Motor neuron (in vitro differentiated cells): ENCODE measurements around the gene FILIP1. TPM values are rescaled to one million over a fixed set of nuclear protein-coding genes. Genes with fewer than 3 reads are reported as not detected.

Experiments
- ATAC-seq, 8 experiments: fragments of 200-7000 bp; cut with Tn5 transposase; replicated peaks in 6 of 8; 2 replicates each; pipeline ENCODE4 v1.8.0; 2021; ENCODE audit warnings: mild to moderate bottlenecking in 8 of 8, moderate library complexity in 8 of 8
- H3K27ac ChIP-seq, 2 donors: fragments of 250-450 bp; sonication (Bioruptor Pico); 2 replicates each; pipeline ENCODE4 v1.9.0; 2021; ENCODE audit warnings: antibody characterized with exemption in 2 of 2, mild to moderate bottlenecking in 2 of 2, moderate library complexity in 1 of 2
- H3K4me1 ChIP-seq, 2 donors: fragments of 250-450 bp; sonication (Bioruptor Pico); replicated peaks in 1 of 2; 2 replicates each; pipeline ENCODE4 v1.6.1; 2021; ENCODE audit warnings: antibody characterized with exemption in 2 of 2, mild to moderate bottlenecking in 2 of 2, moderate library complexity in 1 of 2
- H3K4me3 ChIP-seq, 5 donors: fragments of 250-450 bp; sonication (Bioruptor Pico); 2 replicates each; pipeline ENCODE4 v1.9.0; 2021; ENCODE audit warnings: antibody characterized with exemption in 5 of 5, mild to moderate bottlenecking in 5 of 5, moderate library complexity in 4 of 5
- WGBS, 10 experiments: fragments of 450-650 bp; shearing (Covaris generic); methylation state at CpG; one replicate each; pipeline ENCODE4 v1.0.0; 2022; 5-methylcytosine and 5-hydroxymethylcytosine counted together
- in situ Hi-C, 9 experiments: fragments of 400-800 bp; cut with MboI; loops; one replicate each; pipeline ENCODE4 v1.15.0; 2021; ENCODE audit warnings: low sequenced_read_pairs in 9 of 9, low pct_unique_long_range_greater_than_20kb in 2 of 9; ENCODE audit not compliant: unreplicated experiment in 9 of 9
- total RNA-seq, 8 experiments: library from RNA; unstranded; fragments of 300-600 nt; gene quantifications; 2 replicates each; pipeline versions ENCODE4 v1.2.3 to v1.2.4, GENCODE V29; 2022

Gene FILIP1
- total RNA-seq, 8 experiments from 2014 or later: 0.27 to 10.8 (median 4.3) TPM

- H3K4me1 ChIP-seq: no peaks in the 10 kb centered on the region
- WGBS, 10 experiments: 0 to 100% (median 24%) methylated on average over 1 to 2 of the region's 2 CpGs; no CpG with 5 or more reads in 4 of the 10 experiments
- in situ Hi-C loops: loop anchor here in 3 of 9 experiments (25.0 kb wide), 2 partner anchors 204 to 229 kb away; partner anchors contain the start of gene TMEM30A (in 1 of the 3)
- no peak for ATAC-seq
- H3K4me3 ChIP-seq: no peak overlapping the region
- no peak overlapping the region for H3K27ac ChIP-seq
Measured at GRCh38 chr6:75516757-75517156, 23.2 kb upstream of the FILIP1 start.

DNA sequence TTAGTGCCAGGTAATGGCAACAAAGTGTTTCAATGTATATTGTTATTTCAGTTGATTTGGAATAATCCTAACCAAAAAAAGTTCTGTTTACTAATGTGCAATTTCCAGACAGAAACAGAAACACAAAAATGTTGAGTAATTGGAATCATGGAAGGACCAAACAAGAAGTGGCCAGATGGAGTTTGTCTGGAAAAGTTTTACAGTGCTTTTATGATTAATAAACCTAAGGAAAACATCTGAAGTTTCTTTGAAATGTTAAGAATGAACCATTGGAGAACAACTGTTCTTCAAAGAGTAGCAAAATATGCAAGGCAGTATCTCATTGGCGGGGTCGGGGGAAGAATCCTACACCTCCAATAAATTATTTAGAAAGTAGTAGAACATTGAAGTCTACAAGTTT, 19.0 kb upstream of the FILIP1 start:
- no peak overlapping the region for H3K27ac ChIP-seq
- no peaks in the 10 kb centered on the region for H3K4me1 ChIP-seq
- WGBS, 10 experiments: 20 to 100% (median 96%) methylated on average over 1 to 2 of the region's 2 CpGs; no CpG with 5 or more reads in 1 of the 10 experiments
- no peak for ATAC-seq
- no peak overlapping the region for H3K4me3 ChIP-seq
- in situ Hi-C loops: loop anchor here in 3 of 9 experiments (25.0 kb wide), 2 partner anchors 200 to 225 kb away; partner anchors contain the start of gene TMEM30A (in 1 of the 3)

DNA sequence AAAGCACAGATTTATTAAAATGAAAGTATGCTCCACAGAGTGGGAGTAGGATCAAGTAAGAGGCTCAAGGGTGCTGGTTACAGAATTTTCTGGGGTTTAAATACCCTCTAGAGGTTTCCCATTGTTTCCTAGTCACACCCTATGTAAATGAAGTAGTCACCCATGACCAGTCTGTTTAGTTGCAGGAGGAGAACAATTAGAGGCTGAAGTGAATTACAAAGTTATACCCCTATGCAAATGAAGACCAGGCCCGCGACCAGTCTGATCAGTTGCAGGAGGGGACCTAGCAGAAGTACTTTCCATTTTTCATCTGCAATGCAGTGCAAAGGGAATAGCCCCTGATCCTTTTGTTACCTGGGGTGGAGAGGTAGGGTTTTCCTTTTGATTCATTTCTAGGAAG, 11.8 kb upstream of the FILIP1 start:
- WGBS, 10 experiments: 0 to 83% (median 52%) methylated on average over 2 of the region's 2 CpGs; no CpG with 5 or more reads in 5 of the 10 experiments
- peaks cover 0 to 4% of the 10 kb centered on the region in 2 donors for H3K4me1 ChIP-seq
- H3K27ac ChIP-seq: no peak overlapping the region
- in situ Hi-C loops: loop anchor here in 3 of 9 experiments (25.0 kb wide), 2 partner anchors 193 to 218 kb away; partner anchors contain the start of gene TMEM30A (in 1 of the 3)
- no peak overlapping the region for H3K4me3 ChIP-seq
- peak in 6 of 8 experiments; percentile 31 to 83 (median 62) for ATAC-seq

GRCh38 chr6:75504465-75505222, 11.0 kb upstream of the FILIP1 start:
- in situ Hi-C loops: loop anchor here in 3 of 9 experiments (25.0 kb wide), 2 partner anchors 192 to 217 kb away; partner anchors contain the start of gene TMEM30A (in 1 of the 3)

GRCh38 chr6:75503291-75503690, 9.7 kb upstream of the FILIP1 start:
- ATAC-seq: no peak
- H3K4me3 ChIP-seq: no peak overlapping the region
- H3K4me1 ChIP-seq: peaks cover 0 to 4% of the 10 kb centered on the region in 2 donors
- 57 to 100% (median 85%) methylated on average over 1 to 2 of the region's 2 CpGs; no CpG with 5 or more reads in 1 of the 10 experiments for WGBS, 10 experiments
- in situ Hi-C loops: loop anchor here in 3 of 9 experiments (25.0 kb wide), 2 partner anchors 191 to 216 kb away; partner anchors contain the start of gene TMEM30A (in 1 of the 3)
- no peak overlapping the region for H3K27ac ChIP-seq

More at GRCh38 chr6:75504465-75505222, 11.0 kb upstream of the FILIP1 start:
- peaks cover 0 to 4% of the 10 kb centered on the region in 2 donors for H3K4me1 ChIP-seq
- no peak overlapping the region for H3K27ac ChIP-seq
- peak in 6 of 8 experiments; percentile 46 to 83 (median 59) for ATAC-seq
- WGBS, 10 experiments: 19 to 91% (median 65%) methylated on average over 3 to 4 of the region's 4 CpGs
- H3K4me3 ChIP-seq: no peak overlapping the region

GRCh38 chr6:75502884-75503283, 9.3 kb upstream of the FILIP1 start:
- ATAC-seq: no peak
- WGBS, 10 experiments: 31 to 100% (median 87%) methylated on average over 1 to 3 of the region's 3 CpGs
- Histone ChIP-seq H3K4me1 (peaks cover 0 to 4% of the 10 kb centered on the region in 2 donors), H3K4me3 (no peak overlapping the region), H3K27ac (no peak overlapping the region)
- in situ Hi-C loops: loop anchor here in 3 of 9 experiments (25.0 kb wide), 2 partner anchors 191 to 216 kb away; partner anchors contain the start of gene TMEM30A (in 1 of the 3)

DNA sequence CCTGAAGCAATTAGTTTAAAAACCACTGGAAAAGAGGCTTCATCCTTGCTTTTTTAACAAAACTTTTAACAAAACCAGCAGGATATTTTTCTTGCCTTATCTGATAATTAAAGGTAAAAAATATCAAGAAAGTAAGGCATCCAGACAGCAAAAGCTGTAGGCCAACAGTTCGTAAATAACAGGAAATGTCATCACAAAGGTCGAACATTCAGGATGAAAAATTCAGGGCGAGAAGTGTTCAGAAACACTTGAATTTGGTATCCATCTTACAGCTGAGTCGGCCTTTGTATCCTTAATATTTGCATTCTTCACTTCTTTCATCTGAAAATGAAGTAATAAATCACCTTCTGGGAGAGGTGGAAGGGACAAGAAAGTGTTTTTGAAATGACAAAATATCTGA, 8.2 kb upstream of the FILIP1 start:
- no peak for ATAC-seq
- in situ Hi-C loops: loop anchor here in 3 of 9 experiments (25.0 kb wide), 2 partner anchors 189 to 214 kb away; partner anchors contain the start of gene TMEM30A (in 1 of the 3)
- no peak overlapping the region for H3K27ac ChIP-seq
- WGBS, 10 experiments: 58 to 93% (median 74%) methylated on average over 2 to 4 of the region's 4 CpGs; no CpG with 5 or more reads in 1 of the 10 experiments
- peaks cover 0 to 4% of the 10 kb centered on the region in 2 donors for H3K4me1 ChIP-seq
- H3K4me3 ChIP-seq: no peak overlapping the region

GRCh38 chr6:75499640-75500039, 6.0 kb upstream of the FILIP1 start:
- H3K4me3 ChIP-seq: no peak overlapping the region
- H3K4me1 ChIP-seq: peaks cover 0 to 7% of the 10 kb centered on the region in 2 donors
- WGBS, 10 experiments: 47 to 100% (median 93%) methylated on average over 2 to 4 of the region's 4 CpGs; no CpG with 5 or more reads in 1 of the 10 experiments
- H3K27ac ChIP-seq: no peak overlapping the region
- no peak for ATAC-seq
- in situ Hi-C loops: loop anchor here in 3 of 9 experiments (25.0 kb wide), 2 partner anchors 187 to 212 kb away; partner anchors contain the start of gene TMEM30A (in 1 of the 3)

DNA sequence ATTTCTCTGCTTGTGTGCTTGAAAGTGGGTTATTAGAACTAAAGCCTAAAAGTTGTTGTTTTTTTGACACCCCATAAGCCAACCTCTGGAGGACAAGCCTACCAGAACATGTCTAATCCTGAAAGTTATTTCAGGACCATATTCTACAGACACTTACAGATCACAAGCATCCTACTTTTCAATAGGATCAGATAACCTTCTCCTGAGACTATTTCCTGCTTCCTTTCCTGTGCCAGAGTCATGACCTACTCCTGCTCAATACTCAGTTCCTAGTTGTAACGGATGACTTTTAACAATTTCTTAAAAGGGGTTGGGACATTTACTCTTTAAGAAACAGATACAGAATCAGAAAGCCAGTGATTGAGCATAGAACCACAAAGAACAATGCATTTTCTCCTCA, 5.3 kb upstream of the FILIP1 start:
- Histone ChIP-seq H3K4me1 (peaks cover 0 to 7% of the 10 kb centered on the region in 2 donors), H3K4me3 (no peak overlapping the region), H3K27ac (no peak overlapping the region)
- no peak for ATAC-seq
- 100% methylated on average over 1 of the region's 1 CpG; no CpG with 5 or more reads in 6 of the 10 experiments for WGBS, 10 experiments
- in situ Hi-C loops: no loop called here

- no peak overlapping the region for H3K27ac ChIP-seq
- peaks cover 0 to 7% of the 10 kb centered on the region in 2 donors for H3K4me1 ChIP-seq
- WGBS, 10 experiments: 37 to 100% (median 91%) methylated on average over 2 to 3 of the region's 3 CpGs
- in situ Hi-C loops: no loop called here
- no peak for ATAC-seq
- H3K4me3 ChIP-seq: no peak overlapping the region
Measured at GRCh38 chr6:75497994-75498393, 4.4 kb upstream of the FILIP1 start.

DNA sequence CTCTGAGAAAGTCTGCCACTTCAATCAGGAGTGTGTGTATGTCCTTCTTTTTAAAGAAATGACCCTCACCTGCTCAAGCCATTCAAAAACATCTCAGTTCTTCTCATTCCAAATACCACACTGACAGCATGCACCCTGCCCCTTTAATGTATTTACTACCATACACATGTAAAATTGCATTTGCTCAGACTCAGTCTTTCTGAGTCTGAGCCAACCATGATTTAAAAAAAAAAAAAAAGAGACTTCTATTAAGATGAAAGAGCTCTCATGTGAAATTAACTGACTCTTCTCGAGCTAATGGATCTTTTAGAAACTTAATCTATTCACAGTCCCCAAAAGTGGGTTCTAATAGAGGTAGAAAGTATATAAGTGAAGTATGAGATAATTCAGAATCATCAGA, 1.4 kb upstream of the FILIP1 start:
- Histone ChIP-seq H3K4me3 (no peak overlapping the region), H3K4me1 (peaks cover 0 to 3% of the 10 kb centered on the region in 2 donors), H3K27ac (no peak overlapping the region)
- in situ Hi-C loops: no loop called here
- peak in 1 of 8 experiments; percentile 12 for ATAC-seq
- WGBS, 10 experiments: 33 to 92% (median 78%) methylated on average over 1 of the region's 1 CpG; no CpG with 5 or more reads in 3 of the 10 experiments

DNA sequence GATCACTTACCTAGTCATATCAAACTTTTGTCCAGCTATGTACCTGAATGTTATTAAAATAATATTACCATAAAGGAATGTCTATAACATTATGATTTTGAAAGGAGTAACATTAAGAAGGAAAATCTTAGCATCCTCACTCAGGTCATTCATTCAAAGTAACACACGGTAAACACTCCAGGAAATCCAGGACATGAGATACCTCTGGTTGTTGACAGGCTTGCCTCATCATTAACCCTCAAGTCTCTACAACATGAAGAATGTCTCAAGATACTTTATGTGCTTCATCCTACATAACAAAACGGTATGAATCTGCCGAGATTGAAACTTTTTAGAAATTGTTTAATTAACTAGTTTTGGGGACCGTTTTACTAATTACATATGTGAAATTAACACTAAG, 690 bp upstream of the FILIP1 start:
- Histone ChIP-seq H3K4me3 (no peak overlapping the region), H3K27ac (no peak overlapping the region), H3K4me1 (peaks cover 0 to 3% of the 10 kb centered on the region in 2 donors)
- in situ Hi-C loops: no loop called here
- WGBS, 10 experiments: 67 to 100% (median 87%) methylated on average over 1 to 4 of the region's 4 CpGs
- ATAC-seq: no peak
